HG03196 (cell line): ENCODE results near the gene ZIC3.

Source experiments
- ATAC-seq: cut with Tn5 transposase; IDR thresholded peaks from one replicate; pipeline ENCODE4 v1.9.1; 2021; ENCODE audit not compliant: unreplicated experiment

The ZIC3 gene

GRCh38 chrX:137573324-137574101 is 7.6 kb downstream of the ZIC3 start:
- no peak for ATAC-seq

- ATAC-seq: no peak
Observed at GRCh38 chrX:137574102-137574783, 8.3 kb downstream of the ZIC3 start.

- ATAC-seq: no peak
Observed at GRCh38 chrX:137574784-137575293, 8.9 kb downstream of the ZIC3 start.

GRCh38 chrX:137575596-137576255 is 9.8 kb downstream of the ZIC3 start:
- no peak for ATAC-seq

- no peak for ATAC-seq
Observed at GRCh38 chrX:137587151-137587550, 21.2 kb downstream of the ZIC3 start.

GRCh38 chrX:137600769-137601168 is 34.8 kb downstream of the ZIC3 start:
- no peak for ATAC-seq
